H1 (cell line): Measurements from ENCODE around the gene FOXO6. TPM values are rescaled to one million over a fixed set of nuclear protein-coding genes. Genes with fewer than 3 reads are reported as not detected.

Source experiments
- CTCF ChIA-PET: fragments of 300-600 bp; sonication (Branson Sonifier 250); formaldehyde crosslinking; loops from one replicate; lab custom pipeline; 2021; ENCODE audit not compliant: partially characterized antibody; lab: Charles Lee
- POLR2A ChIA-PET: fragments of 300-600 bp; sonication (Branson Sonifier 250); formaldehyde crosslinking; loops from one replicate; lab custom pipeline; 2021; ENCODE audit warnings: inconsistent platforms; ENCODE audit not compliant: partially characterized antibody; lab: Charles Lee
- DNase-seq, 2 experiments: peaks; one replicate each; pipeline versions ENCODE4 v3.0.0 to v3.0.0-alpha.2; 2010 to 2022; ENCODE audit warnings: low spot score in 2 of 2, low read depth in 1 of 2, mixed read lengths in 1 of 2
- FAIRE-seq: peaks from 2 replicates; lab custom pipeline; 2011; peaks lifted over from hg19 to GRCh38; lab: Jason Lieb, UNC
- H2AFZ ChIP-seq: 2 replicates; pipeline ENCODE4 v1.8.1; 2012; ENCODE audit warnings: low read length, inconsistent platforms
- H2AK5ac ChIP-seq: 2 replicates; pipeline ENCODE4 v1.6.1; 2013; ENCODE audit warnings: low read depth, low read length
- H2BK120ac ChIP-seq: replicated peaks from 2 replicates; pipeline ENCODE3; 2013; ENCODE audit warnings: low read depth, low read length, inconsistent platforms
- H2BK12ac ChIP-seq: 2 replicates; pipeline ENCODE4 v1.6.1; 2013; ENCODE audit warnings: low read depth, low read length
- H2BK15ac ChIP-seq: 2 replicates; pipeline ENCODE4 v1.6.1; 2013; ENCODE audit warnings: low read length
- H2BK20ac ChIP-seq: 2 replicates; pipeline ENCODE4 v1.6.1; 2013; ENCODE audit warnings: low read length
- H2BK5ac ChIP-seq: 2 replicates; pipeline ENCODE4 v1.6.1; 2013; ENCODE audit warnings: low read depth, low read length
- H3K14ac ChIP-seq: 2 replicates; pipeline ENCODE4 v1.6.1; 2013; ENCODE audit warnings: inconsistent platforms; ENCODE audit not compliant: insufficient read length
- H3K18ac ChIP-seq: 2 replicates; pipeline ENCODE4 v1.6.1; 2013; ENCODE audit warnings: low read length; ENCODE audit errors: extremely low read depth
- H3K23ac ChIP-seq: 2 replicates; pipeline ENCODE4 v1.6.1; 2013; ENCODE audit warnings: inconsistent platforms; ENCODE audit not compliant: insufficient read length
- H3K23me2 ChIP-seq: 2 replicates; pipeline ENCODE4 v1.6.1; 2013; ENCODE audit warnings: low read depth, low read length
- H3K27ac ChIP-seq: 2 replicates; pipeline ENCODE4 v1.6.1; 2011; ENCODE audit warnings: low read depth, low read length, inconsistent platforms
- H3K27me3 ChIP-seq, 4 experiments: replicated peaks in 1 of 4; 1 replicate in 1 of 4; 2 replicates in 3 of 4; pipeline versions ENCODE4 v1.6.1 to v1.8.1; 2011 to 2013; ENCODE audit warnings: low read length in 3 of 4, mild to moderate bottlenecking in 3 of 4, inconsistent platforms in 2 of 4, mixed read lengths in 2 of 4, moderate library complexity in 1 of 4; ENCODE audit not compliant: control insufficient read depth in 3 of 4, insufficient read depth in 3 of 4; ENCODE audit errors: extremely low read depth in 1 of 4
- H3K36me3 ChIP-seq, 4 experiments: 2 replicates each; pipeline versions ENCODE4 v1.6.1 to v1.8.1; 2011 to 2013; ENCODE audit warnings: mild to moderate bottlenecking in 4 of 4, low read length in 3 of 4, moderate library complexity in 2 of 4, control low read depth in 1 of 4, inconsistent platforms in 1 of 4; ENCODE audit not compliant: insufficient read depth in 4 of 4, control insufficient read depth in 2 of 4
- H3K4ac ChIP-seq: replicated peaks from 2 replicates; pipeline ENCODE3; 2013; ENCODE audit warnings: low read length, low read depth, mixed read lengths, inconsistent platforms; ENCODE audit not compliant: insufficient read length
- H3K4me1 ChIP-seq, 4 experiments: replicated peaks in 1 of 4; 1 replicate in 1 of 4; 2 replicates in 3 of 4; pipeline versions ENCODE4 v1.6.1 to v1.8.1; 2011 to 2013; ENCODE audit warnings: low read length in 3 of 4, inconsistent platforms in 2 of 4, mixed read lengths in 1 of 4; ENCODE audit not compliant: insufficient read depth in 4 of 4, control insufficient read depth in 3 of 4
- H3K4me2 ChIP-seq, 2 experiments: 2 replicates each; pipeline versions ENCODE4 v1.6.1 to v1.8.1; 2011 to 2013; ENCODE audit warnings: low read depth in 2 of 2, low read length in 2 of 2, control low read depth in 1 of 2, inconsistent platforms in 1 of 2, mild to moderate bottlenecking in 1 of 2; ENCODE audit not compliant: insufficient read depth in 1 of 2
- H3K4me3 ChIP-seq, 4 experiments: fragments of 200-600, 300-600 bp in 1 of 4; sonication (generic), shearing (Covaris generic), sonication (Bioruptor Twin) in 1 of 4; 2 replicates each; pipeline versions ENCODE4 v1.5.1 to v1.8.1; 2011 to 2016; ENCODE audit warnings: low read length in 4 of 4, low read depth in 3 of 4, control low read depth in 2 of 4, inconsistent platforms in 2 of 4, mild to moderate bottlenecking in 2 of 4, mixed read lengths in 1 of 4, moderate library complexity in 1 of 4; ENCODE audit not compliant: insufficient read depth in 2 of 4; ENCODE audit errors: extremely low read depth in 1 of 4
- H3K56ac ChIP-seq: replicated peaks from 2 replicates; pipeline ENCODE3; 2013; ENCODE audit warnings: low read depth, mild to moderate bottlenecking, mixed read lengths, low read length, inconsistent platforms; ENCODE audit not compliant: insufficient read length
- H3K79me1 ChIP-seq: 2 replicates; pipeline ENCODE4 v1.6.1; 2013; ENCODE audit warnings: low read depth, low read length, control low read depth
- H3K79me2 ChIP-seq, 2 experiments: 2 replicates each; pipeline versions ENCODE4 v1.6.1 to v1.8.1; 2012 to 2013; ENCODE audit warnings: low read length in 2 of 2, mild to moderate bottlenecking in 2 of 2, inconsistent platforms in 1 of 2; ENCODE audit not compliant: insufficient read depth in 2 of 2, control insufficient read depth in 1 of 2
- H3K9ac ChIP-seq, 4 experiments: replicated peaks in 1 of 4; 1 replicate in 1 of 4; 2 replicates in 3 of 4; pipeline versions ENCODE4 v1.6.1 to v1.8.1; 2011 to 2013; ENCODE audit warnings: low read depth in 3 of 4, low read length in 3 of 4, control low read depth in 2 of 4, mild to moderate bottlenecking in 2 of 4, moderate library complexity in 2 of 4, inconsistent platforms in 1 of 4; ENCODE audit errors: extremely low read depth in 1 of 4
- H3K9me3 ChIP-seq, 2 experiments: 2 replicates each; pipeline versions ENCODE4 v1.6.1 to v1.8.1; 2012 to 2013; ENCODE audit warnings: mild to moderate bottlenecking in 2 of 2, moderate library complexity in 2 of 2, control low read depth in 1 of 2, inconsistent platforms in 1 of 2, low read depth in 1 of 2, low read length in 1 of 2, mixed read lengths in 1 of 2; ENCODE audit not compliant: insufficient read depth in 2 of 2
- H4K20me1 ChIP-seq, 2 experiments: replicated peaks in 1 of 2; 2 replicates each; pipeline versions ENCODE3 to v1.8.1; 2011 to 2013; ENCODE audit warnings: inconsistent platforms in 2 of 2, low read length in 2 of 2, mild to moderate bottlenecking in 1 of 2; ENCODE audit not compliant: insufficient read depth in 2 of 2, control insufficient read depth in 1 of 2
- H4K5ac ChIP-seq: 2 replicates; pipeline ENCODE4 v1.6.1; 2013; ENCODE audit warnings: low read length, low read depth, mixed read lengths, inconsistent platforms; ENCODE audit not compliant: insufficient read length
- H4K8ac ChIP-seq: 2 replicates; pipeline ENCODE4 v1.8.0; 2013; ENCODE audit warnings: mild to moderate bottlenecking, moderate library complexity, low read length, inconsistent platforms; ENCODE audit not compliant: insufficient read depth; ENCODE audit errors: extremely low read depth
- H4K91ac ChIP-seq: replicated peaks from 2 replicates; pipeline ENCODE3; 2013; ENCODE audit warnings: low read length, mixed read lengths, inconsistent platforms; ENCODE audit not compliant: insufficient read length
- CREB1 ChIP-seq: IDR thresholded peaks from 2 replicates; pipeline ENCODE4 v1.6.1; 2012; ENCODE audit warnings: inconsistent platforms
- CTBP2 ChIP-seq: IDR thresholded peaks from 2 replicates; pipeline ENCODE4 v1.7.0; 2011; ENCODE audit warnings: borderline replicate concordance, mild to moderate bottlenecking, moderate library complexity, mixed read lengths, low read length; ENCODE audit not compliant: insufficient read depth, insufficient read length
- HDAC6 ChIP-seq: IDR thresholded peaks from one replicate; pipeline ENCODE4 v1.7.1; 2012; ENCODE audit warnings: low read depth, mild to moderate bottlenecking, inconsistent platforms, low read length, moderate library complexity
- KDM4A ChIP-seq: IDR thresholded peaks from one replicate; pipeline ENCODE4 v1.7.1; 2012; ENCODE audit warnings: low read depth, mild to moderate bottlenecking, moderate library complexity, low read length, inconsistent platforms; ENCODE audit not compliant: severe bottlenecking
- PHF8 ChIP-seq: fragments of 200-600 bp; sonication (generic); conservative IDR thresholded peaks from 2 replicates; pipeline ENCODE4 v1.7.1; 2012; ENCODE audit warnings: low read depth, mild to moderate bottlenecking, inconsistent platforms, low read length, moderate library complexity
- TEAD4 ChIP-seq: IDR thresholded peaks from 2 replicates; pipeline ENCODE4 v1.6.1; 2012; ENCODE audit warnings: low read depth, low read length, inconsistent platforms, mixed read lengths
- WGBS, 2 experiments: shearing (Covaris generic) in 1 of 2; methylation state at CpG; one replicate each; pipeline versions ENCODE4 v1.1.6 to v1.1.7; 2013 to 2015; ENCODE audit warnings: low lambda C conversion rate in 2 of 2, mixed read lengths in 2 of 2, inconsistent platforms in 1 of 2, low coverage in 1 of 2, missing lambda C conversion rate in 1 of 2; ENCODE audit not compliant: insufficient replicate concordance in 2 of 2, insufficient coverage in 1 of 2, insufficient read length in 1 of 2; ENCODE audit errors: extremely low coverage in 1 of 2, missing lambda C conversion rate in 1 of 2; 5-methylcytosine and 5-hydroxymethylcytosine counted together
- polyA plus RNA-seq, 7 experiments: library from polyadenylated mRNA; depleted of rRNA in 3 of 7; stranded (reverse) in 5 of 7; unstranded in 2 of 7; fragments of >200 nt in 5 of 7; fragments of 200-250 nt in 2 of 7; gene quantifications; 1 replicate in 5 of 7; 2 replicates in 1 of 7; 4 replicates in 1 of 7; pipeline versions ENCODE4 v1.2.1 to v1.2.3, GENCODE V29; 2011 to 2013; ENCODE audit warnings: missing spikeins in 2 of 7, mixed read lengths in 2 of 7
- total RNA-seq: library from RNA; stranded (reverse); fragmentation: NEBNext Ultra II Directional; extraction: Animal tissue kit (Norgen Biotek cat#: 25700); gene quantifications from 2 replicates; pipeline ENCODE4 v1.2.1, GENCODE V29; 2021

The FOXO6 gene
- total and polyA plus RNA-seq, 2 of the 8 experiments (the other 6 are each of a cell fraction or from before 2014, with no cell fraction given): 0.59 to 3.0 TPM

GRCh38 chr1:41382480-41383090 lies 21.4 kb downstream of the FOXO6 start:
- Histone ChIP-seq H3K27me3 (peaks cover 5 to 40% (median 33%) of the 10 kb centered on the region in 4 experiments), H4K8ac (0 out of 2 replicates have a peak overlapping the region, but pooled peaks have one; percentile 43), H4K91ac (peak overlapping the region; percentile 58), H3K4me2 (peak overlapping the region; percentile 94 to 97), H4K5ac (no peak overlapping the region), H3K4me1 (peaks cover 0 to 32% (median 23%) of the 10 kb centered on the region in 4 experiments; a peak in 6 of 7 replicates), H4K20me1 (peaks cover 0 to 4% of the 10 kb centered on the region in 2 experiments), H3K9ac (no peak overlapping the region; a peak in 2 of 7 replicates), H3K79me1 (no peaks in the 10 kb centered on the region; the same call in 1 of the 2 replicates), H2BK20ac (no peak overlapping the region), H3K23ac (no peak overlapping the region), H2BK15ac (0 out of 2 replicates have a peak overlapping the region, but pooled peaks have one; percentile 81), H2AFZ (no peak overlapping the region), H3K27ac (no peak overlapping the region), H3K56ac (peak overlapping the region; percentile 35), H3K79me2 (no peaks in the 10 kb centered on the region), H2AK5ac (no peak overlapping the region), H3K4ac (peak overlapping the region; percentile 59), H3K36me3 (no peaks in the 10 kb centered on the region), H3K4me3 (peak overlapping the region; percentile 44 to 72 (median 56)), H3K18ac (peak overlapping the region; percentile 15), H3K9me3 (no peaks in the 10 kb centered on the region), H3K14ac (no peak overlapping the region), H2BK5ac (no peak overlapping the region), H3K23me2 (peaks cover 18% of the 10 kb centered on the region), H2BK12ac (no peak overlapping the region), H2BK120ac (no peak overlapping the region)
- 1% methylated on average over 40 of the region's 48 CpGs; no CpG with 5 or more reads in 1 of the 2 experiments for WGBS, 2 experiments
- ChIA-PET POLR2A (interaction anchor here (0.9 to 2.8 kb wide), 8 partner anchors 10 to 116 kb away, joined by 3 to 22 read pairs (median 9); no protein-coding TSS in a partner anchor), CTCF (interaction anchor here (1.1 to 2.5 kb wide), 4 partner anchors 11 to 36 kb away, joined by 4 to 8 read pairs (median 6); no protein-coding TSS in a partner anchor)
- no peak for DNase-seq
- FAIRE-seq: no peak
- TF ChIP-seq CTBP2 (no peak), CREB1 (peak; percentile 4; the same call in 1 of the 2 replicates), PHF8 (no peak), TEAD4 (peak; percentile 39; the same call in 1 of the 2 replicates), KDM4A (peak; percentile 6), HDAC6 (no peak)
